ENCODE measurements around the gene NSMCE4A. TPM values are rescaled to one million over a fixed set of nuclear protein-coding genes. Genes with fewer than 3 reads are reported as not detected.
A peak's percentile ranks its signal among the peaks of the same experiment; 100 is the strongest.
"Not testable (repeated sequence)": the region's sequence is repeated elsewhere in the genome, so short reads cannot be mapped to it uniquely, and the experiment has no call there.

The NSMCE4A gene
- total RNA-seq, 4 donors from 2014 or later = 54.7 to 80.3 (median 65.5) TPM

DNA sequence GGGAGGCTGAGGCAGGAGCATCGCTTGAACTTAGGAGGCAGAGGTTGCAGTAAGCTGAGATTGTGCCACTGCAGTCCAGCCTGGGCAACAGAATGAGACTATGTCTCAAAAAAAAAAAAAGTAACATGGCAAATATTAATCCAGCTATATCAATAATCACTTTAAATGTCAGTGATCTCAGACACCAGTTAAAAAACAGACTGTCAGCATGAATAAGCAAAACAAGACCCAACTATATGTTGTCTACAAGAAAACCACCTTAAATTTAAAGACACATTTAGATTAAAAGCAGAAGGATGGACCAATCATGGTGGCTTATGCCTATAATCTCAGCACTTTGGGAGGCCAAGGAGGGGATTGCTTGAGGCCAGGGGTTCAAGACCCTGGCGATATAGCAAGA lies 38.7 kb downstream of the NSMCE4A start:
- Histone ChIP-seq H3K36me3 (no peaks in the 10 kb centered on the region), H3K27me3 (no peaks in the 10 kb centered on the region), H3K27ac (no peak overlapping the region), H3K4me3 (no peak overlapping the region), H3K4me1 (no peaks in the 10 kb centered on the region), H3K9me3 (no peaks in the 10 kb centered on the region)
- DNase-seq = no peak
- TF ChIP-seq, protein P1, sequence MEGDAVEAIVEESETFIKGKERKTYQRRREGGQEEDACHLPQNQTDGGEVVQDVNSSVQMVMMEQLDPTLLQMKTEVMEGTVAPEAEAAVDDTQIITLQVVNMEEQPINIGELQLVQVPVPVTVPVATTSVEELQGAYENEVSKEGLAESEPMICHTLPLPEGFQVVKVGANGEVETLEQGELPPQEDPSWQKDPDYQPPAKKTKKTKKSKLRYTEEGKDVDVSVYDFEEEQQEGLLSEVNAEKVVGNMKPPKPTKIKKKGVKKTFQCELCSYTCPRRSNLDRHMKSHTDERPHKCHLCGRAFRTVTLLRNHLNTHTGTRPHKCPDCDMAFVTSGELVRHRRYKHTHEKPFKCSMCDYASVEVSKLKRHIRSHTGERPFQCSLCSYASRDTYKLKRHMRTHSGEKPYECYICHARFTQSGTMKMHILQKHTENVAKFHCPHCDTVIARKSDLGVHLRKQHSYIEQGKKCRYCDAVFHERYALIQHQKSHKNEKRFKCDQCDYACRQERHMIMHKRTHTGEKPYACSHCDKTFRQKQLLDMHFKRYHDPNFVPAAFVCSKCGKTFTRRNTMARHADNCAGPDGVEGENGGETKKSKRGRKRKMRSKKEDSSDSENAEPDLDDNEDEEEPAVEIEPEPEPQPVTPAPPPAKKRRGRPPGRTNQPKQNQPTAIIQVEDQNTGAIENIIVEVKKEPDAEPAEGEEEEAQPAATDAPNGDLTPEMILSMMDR (IDR thresholded peaks at IDR 0.05) = no peak
- no peak for TF ChIP-seq POLR2A (IDR thresholded peaks at IDR 0.05)
- intact Hi-C loops (cut with DNase I; ENCODE audit: low total_unique reads) = no loop called here

DNA sequence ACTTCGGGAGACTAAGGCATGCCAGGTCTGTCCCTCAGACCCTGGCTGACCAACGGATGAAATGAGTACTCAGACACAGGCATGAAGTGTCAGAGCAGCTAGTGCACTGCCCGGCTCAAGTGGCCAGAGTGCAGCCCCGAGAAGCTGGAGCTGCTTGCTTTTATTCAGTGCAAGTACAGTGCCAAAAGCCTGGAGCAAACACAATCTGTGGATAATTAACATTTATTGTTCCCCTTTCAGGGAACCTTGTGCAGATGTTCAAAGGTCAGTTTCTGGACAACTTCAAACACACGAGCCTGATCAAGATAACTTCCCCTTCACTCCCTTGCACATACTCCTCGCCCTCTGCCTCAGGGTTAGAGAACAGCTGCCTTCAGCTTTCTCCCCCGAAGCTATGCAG lies 39.3 kb downstream of the NSMCE4A start:
- DNase-seq = no peak
- H3K27ac ChIP-seq = no peak overlapping the region
- H3K27me3 ChIP-seq = no peaks in the 10 kb centered on the region
- H3K36me3 ChIP-seq = no peaks in the 10 kb centered on the region
- H3K9me3 ChIP-seq = no peaks in the 10 kb centered on the region
- no peak for TF ChIP-seq POLR2A (IDR thresholded peaks at IDR 0.05)
- TF ChIP-seq, protein P1 (IDR thresholded peaks at IDR 0.05) = no peak
- no peak overlapping the region for H3K4me3 ChIP-seq
- intact Hi-C loops (cut with DNase I; ENCODE audit: low total_unique reads) = no loop called here
- no peaks in the 10 kb centered on the region for H3K4me1 ChIP-seq

GRCh38 chr10:121930268-121931085 lies 44.5 kb downstream of the NSMCE4A start:
- DNase-seq; H3K27me3 ChIP-seq; intact Hi-C loops (cut with DNase I; ENCODE audit: low total_unique reads); H3K9me3 ChIP-seq; H3K36me3 ChIP-seq; H3K27ac ChIP-seq; H3K4me3 ChIP-seq; H3K4me1 ChIP-seq: not testable (repeated sequence)

DNA sequence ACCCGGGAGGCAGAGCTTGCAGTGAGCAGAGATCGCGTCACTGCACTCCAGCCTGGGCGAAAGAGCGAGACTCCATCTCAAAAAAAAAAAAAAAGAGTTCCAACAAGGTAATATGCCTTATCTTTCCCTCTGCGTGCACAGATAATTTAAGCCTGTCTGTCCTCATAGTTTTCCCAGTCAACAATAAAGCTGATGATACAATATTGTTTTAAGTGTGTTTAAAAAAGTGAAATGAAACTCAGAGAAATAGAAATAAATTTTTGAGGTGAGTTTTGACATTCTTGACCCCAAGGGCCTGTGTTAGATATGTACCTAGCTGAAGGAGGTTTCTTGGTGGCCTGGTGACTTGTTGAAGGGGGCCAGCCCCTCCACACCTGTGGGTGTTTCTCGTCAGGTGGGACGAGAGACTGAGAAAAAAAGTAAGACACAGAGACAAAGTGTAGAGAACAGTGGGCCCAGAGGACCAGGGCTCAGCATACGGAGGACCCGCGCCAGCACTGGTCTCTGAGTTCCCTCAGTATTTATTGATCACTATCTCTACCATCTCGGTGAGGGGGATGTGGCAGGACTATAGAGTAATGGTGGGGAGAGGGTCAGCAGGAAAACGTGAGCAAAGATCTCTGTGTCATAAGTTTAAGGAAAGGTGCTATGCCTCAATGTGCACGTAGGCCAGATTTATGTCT lies 45.3 kb downstream of the NSMCE4A start:
- H3K27me3 ChIP-seq; H3K4me3 ChIP-seq; H3K9me3 ChIP-seq; H3K36me3 ChIP-seq; intact Hi-C loops (cut with DNase I; ENCODE audit: low total_unique reads); H3K4me1 ChIP-seq; DNase-seq; H3K27ac ChIP-seq: not testable (repeated sequence)

DNA sequence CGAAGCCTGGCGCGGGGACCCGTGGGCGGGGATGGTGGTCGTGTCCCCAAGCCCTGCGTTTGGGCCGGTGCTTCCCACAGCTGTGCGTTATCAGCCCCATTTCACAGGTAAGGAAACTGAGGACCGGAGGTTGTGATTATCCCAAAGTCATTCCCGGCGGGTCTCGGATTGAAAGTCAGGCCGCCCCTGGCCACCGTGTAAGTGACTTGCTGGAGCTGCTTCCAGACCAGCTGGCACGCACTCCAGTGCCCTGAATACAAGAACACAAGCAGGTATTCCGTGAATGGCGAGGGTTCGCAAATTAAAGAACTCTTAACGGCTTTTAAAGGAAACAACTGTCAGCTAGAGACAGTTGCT lies 46.5 kb downstream of the NSMCE4A start:
- Histone ChIP-seq H3K27ac (peak overlapping the region; percentile 94 to 96), H3K4me3 (peak overlapping the region; percentile 57 to 92), H3K27me3 (no peaks in the 10 kb centered on the region), H3K9me3 (no peaks in the 10 kb centered on the region), H3K36me3 (no peaks in the 10 kb centered on the region), H3K4me1 (no peaks in the 10 kb centered on the region)
- DNase-seq = peak in 1 of 2 donors; percentile 31
- intact Hi-C loops (cut with DNase I; ENCODE audit: low total_unique reads) = no loop called here
- TF ChIP-seq, protein P1 (IDR thresholded peaks at IDR 0.05) = no peak
- no peak for TF ChIP-seq POLR2A (IDR thresholded peaks at IDR 0.05)

- Histone ChIP-seq H3K4me1 (no peaks in the 10 kb centered on the region), H3K27ac (peak within 1 kb of the TSS; percentile 94 to 96), H3K36me3 (no peaks in the 10 kb centered on the region), H3K9me3 (no peaks in the 10 kb centered on the region), H3K27me3 (no peaks in the 10 kb centered on the region), H3K4me3 (peak within 1 kb of the TSS; percentile 57 to 92)
- TF ChIP-seq, protein P1 (IDR thresholded peaks at IDR 0.05) = peak in 2 of 4 experiments; percentile 15 to 18
- TF ChIP-seq POLR2A (IDR thresholded peaks at IDR 0.05) = peak; percentile 72 to 82
- DNase-seq = peak; percentile 91 to 92
- intact Hi-C loops (cut with DNase I; ENCODE audit: low total_unique reads) = no loop called here
Measured at GRCh38 chr10:121927841-121928527, 47.0 kb downstream of the NSMCE4A start, which contains the start of gene ATE1. Gene ATE1, minus strand, starts transcription at chr10:121928031. Its CDS starts 82 bp downstream, at chr10:121927949.
